ENCODE results near the gene LITAF.

- TF ChIP-seq CTCF (IDR thresholded peaks at IDR 0.05; ENCODE audit: low read depth, low read length, missing input control), result no peak
- no peak for TF ChIP-seq GABPA (IDR thresholded peaks at IDR 0.05 in 1 of 2, conservative IDR thresholded peaks at IDR 0.05 in 1 of 2)
- peak; percentile 59 for TF ChIP-seq MAX (IDR thresholded peaks at IDR 0.05)
- TF ChIP-seq ATF3 (IDR thresholded peaks at IDR 0.05), result no peak
- no peak for TF ChIP-seq EGR1 (IDR thresholded peaks at IDR 0.05; ENCODE audit: low read depth in 2 of 2)
- TF ChIP-seq RAD21 (IDR thresholded peaks at IDR 0.05), result peak; percentile 33 to 46
- TF ChIP-seq REST (IDR thresholded peaks at IDR 0.05), result no peak
- TF ChIP-seq SP1 (IDR thresholded peaks at IDR 0.05), result no peak
- TF ChIP-seq FOXA1 (IDR thresholded peaks at IDR 0.05), result no peak
- TF ChIP-seq YY1 (IDR thresholded peaks at IDR 0.05), result no peak
- no peak for TF ChIP-seq TAF1 (conservative IDR thresholded peaks at IDR 0.05)
- TF ChIP-seq ZBTB33 (IDR thresholded peaks at IDR 0.05), result no peak
- peak in 1 of 2 donors; percentile 31 for TF ChIP-seq JUND (IDR thresholded peaks at IDR 0.05)
Observed at GRCh38 chr16:11583889-11584565, 2.7 kb downstream of the LITAF start.
